Astrocyte (in vitro differentiated cells and primary cell): Measurements from ENCODE around the gene TTC13.

ENCODE experiments used
- CTCF ChIP-seq: IDR thresholded peaks from 2 replicates; pipeline ENCODE4 v1.5.1; 2011; ENCODE audit warnings: low read depth, mild to moderate bottlenecking, inconsistent platforms, low read length, moderate library complexity; ENCODE audit not compliant: insufficient read depth
- EZH2 ChIP-seq: IDR thresholded peaks from 2 replicates; pipeline ENCODE4 v1.6.1; 2012; ENCODE audit warnings: mild to moderate bottlenecking, low read length, inconsistent platforms; ENCODE audit not compliant: insufficient read depth

- TF ChIP-seq EZH2 (no peak), CTCF (no peak)
Measured at GRCh38 chr1:230902349-230902923, 76.2 kb downstream of the TTC13 start.
